ENCODE results near the gene EIF3D. TPM values are rescaled to one million over a fixed set of nuclear protein-coding genes. Genes with fewer than 3 reads are reported as not detected.

Gene EIF3D
- total and polyA plus RNA-seq, 9 of the 15 experiments (the other 6 are each of a cell fraction or from before 2014, with no cell fraction given) = 191 to 422 (median 279) TPM

- H3K9me3 ChIP-seq (replicated peaks; ENCODE audit: control insufficient read depth, insufficient read depth, low read depth, low read length) = no peaks in the 10 kb centered on the region
- H3K9ac ChIP-seq (ENCODE audit: insufficient read depth in 1 of 2, low read depth in 2 of 2, low read length in 2 of 2) = no peak overlapping the region
- H3K79me2 ChIP-seq (ENCODE audit: control insufficient read depth, insufficient read depth, low read length) = no peaks in the 10 kb centered on the region
- TF ChIP-seq MAZ (CRISPR knock-in tag; conservative IDR thresholded peaks at IDR 0.05 in 1 of 2, IDR thresholded peaks at IDR 0.05 in 1 of 2) (no peak), ZNF512 (tag; IDR thresholded peaks at IDR 0.05) (peak; percentile 70)
- in situ Hi-C loops (cut with MboI) (no loop called here), intact Hi-C loops (cut with micrococcal nuclease) (no loop called here)
- H3K27me3 ChIP-seq (ENCODE audit: control insufficient read depth in 2 of 2, insufficient read depth in 2 of 2, low read length in 2 of 2) = peaks cover 12 to 25% of the 10 kb centered on the region in 2 experiments; a peak in 3 of 5 replicates
- H3K4me1 ChIP-seq (replicated peaks in 1 of 2; ENCODE audit: control insufficient read depth in 2 of 2, insufficient read depth in 2 of 2, low read length in 2 of 2) = peaks cover 0 to 12% of the 10 kb centered on the region in 2 experiments; a peak in 4 of 5 replicates
- WGBS (ENCODE audit: insufficient coverage, low coverage, missing lambda C conversion rate) = 34% methylated on average over 2 of the region's 5 CpGs
- H3K27ac ChIP-seq (ENCODE audit: extremely low read depth, low read depth, low read length) = no peak overlapping the region
- no peak for FAIRE-seq
- no peak for ATAC-seq
- H4K20me1 ChIP-seq (replicated peaks; ENCODE audit: control insufficient read depth, insufficient read depth, low read length) = no peaks in the 10 kb centered on the region
- no peak overlapping the region for H3K4me2 ChIP-seq (ENCODE audit: insufficient read depth, low read length)
- no TSS peak for BruUV-seq (replicated peaks)
- ChIA-PET CTCF (ENCODE audit: low intra/inter-chr PET ratio) (no interaction called here), POLR2A (no interaction called here)
- DNase-seq (ENCODE audit: extremely low read depth in 1 of 4, low spot score in 3 of 4) = no peak
- H3K36me3 ChIP-seq (ENCODE audit: control insufficient read depth, insufficient read depth, low read length) = no peaks in the 10 kb centered on the region
- no peak overlapping the region for H3K4me3 ChIP-seq
- H3K9me1 ChIP-seq (ENCODE audit: control insufficient read depth, insufficient read depth, low read length) = no peaks in the 10 kb centered on the region
- H2AFZ ChIP-seq (ENCODE audit: low read depth, low read length) = no peak overlapping the region
Observed at GRCh38 chr22:36563898-36564297, 34.9 kb upstream of the EIF3D start.

- 23% methylated on average over 5 of the region's 12 CpGs for WGBS (ENCODE audit: insufficient coverage, low coverage, missing lambda C conversion rate)
- TF ChIP-seq ZNF263 (CRISPR knock-in tag; IDR thresholded peaks at IDR 0.05; ENCODE audit: borderline replicate concordance) = no peak
- no peak for TF ChIP-seq GTF2E2 (tag; IDR thresholded peaks at IDR 0.05)
- TF ChIP-seq ZNF224 (CRISPR knock-in tag; IDR thresholded peaks at IDR 0.05) = no peak
- TF ChIP-seq HDAC6 (IDR thresholded peaks at IDR 0.05; ENCODE audit: low read depth, low read length) = no peak
- no peak for TF ChIP-seq FOXP1 (CRISPR knock-in tag; IDR thresholded peaks at IDR 0.05)
Observed at GRCh38 chr22:36563444-36563843, 34.5 kb upstream of the EIF3D start.

More at GRCh38 chr22:36563444-36563843, 34.5 kb upstream of the EIF3D start:
- no peak overlapping the region for H3K27ac ChIP-seq (ENCODE audit: extremely low read depth, low read depth, low read length)
- H3K9me1 ChIP-seq (ENCODE audit: control insufficient read depth, insufficient read depth, low read length) = no peaks in the 10 kb centered on the region
- H4K20me1 ChIP-seq (replicated peaks; ENCODE audit: control insufficient read depth, insufficient read depth, low read length) = no peaks in the 10 kb centered on the region
- H3K4me1 ChIP-seq (replicated peaks in 1 of 2; ENCODE audit: control insufficient read depth in 2 of 2, insufficient read depth in 2 of 2, low read length in 2 of 2) = peaks cover 0 to 12% of the 10 kb centered on the region in 2 experiments; a peak in 4 of 5 replicates
- no peaks in the 10 kb centered on the region for H3K9me3 ChIP-seq (replicated peaks; ENCODE audit: control insufficient read depth, insufficient read depth, low read depth, low read length)
- H3K4me2 ChIP-seq (ENCODE audit: insufficient read depth, low read length) = no peak overlapping the region
- no peak for DNase-seq (ENCODE audit: extremely low read depth in 1 of 4, low spot score in 3 of 4)
- in situ Hi-C loops (cut with MboI) = no loop called here
- peaks cover 12 to 25% of the 10 kb centered on the region in 2 experiments; a peak in 3 of 5 replicates for H3K27me3 ChIP-seq (ENCODE audit: control insufficient read depth in 2 of 2, insufficient read depth in 2 of 2, low read length in 2 of 2)
- BruUV-seq (replicated peaks) = no TSS peak
- no peak for FAIRE-seq
- intact Hi-C loops (cut with micrococcal nuclease) = no loop called here
- H3K4me3 ChIP-seq = no peak overlapping the region
- ATAC-seq = no peak
- H3K36me3 ChIP-seq (ENCODE audit: control insufficient read depth, insufficient read depth, low read length) = no peaks in the 10 kb centered on the region
- POLR2A ChIA-PET = no interaction called here
- peak overlapping the region in 1 of 2 experiments; percentile 45; a peak in 1 of 4 replicates for H3K9ac ChIP-seq (ENCODE audit: insufficient read depth in 1 of 2, low read depth in 2 of 2, low read length in 2 of 2)
- no peaks in the 10 kb centered on the region for H3K79me2 ChIP-seq (ENCODE audit: control insufficient read depth, insufficient read depth, low read length)
- H2AFZ ChIP-seq (ENCODE audit: low read depth, low read length) = no peak overlapping the region
- CTCF ChIA-PET (ENCODE audit: low intra/inter-chr PET ratio) = no interaction called here

Measured in K562 (cell line).